HCT116 (cell line): ENCODE results near the gene OSCP1. TPM values are rescaled to one million over a fixed set of nuclear protein-coding genes. Genes with fewer than 3 reads are reported as not detected.

Source experiments
- ATAC-seq: fragments of 200-7000 bp; cut with Tn5 transposase; 2 replicates; pipeline ENCODE4 v1.9.1; 2020; ENCODE audit warnings: mild to moderate bottlenecking, moderate library complexity
- BruUV-seq: library from RNA; stranded (reverse); fragments of 400-500 nt; replicated peaks from 2 replicates; lab custom pipeline; 2021; lab: Mats Ljungman, UMichigan
- CTCF ChIA-PET: fragments of 300-600 bp; sonication (Branson Sonifier 250); formaldehyde crosslinking; loops from one replicate; lab custom pipeline; 2021; ENCODE audit warnings: antibody characterized with exemption; lab: Charles Lee
- POLR2A ChIA-PET: fragments of 300-600, 350-600 bp; sonication (Branson Sonifier 250); formaldehyde crosslinking; loops from one replicate; lab custom pipeline; 2021; ENCODE audit warnings: antibody characterized with exemption; lab: Charles Lee
- RAD21 ChIA-PET, 2 experiments: fragments of 300-600 bp; sonication (Branson Sonifier 250); formaldehyde crosslinking; loops; one replicate each; lab custom pipeline; 2023; ENCODE audit warnings: low total read pairs in 2 of 2; ENCODE audit not compliant: uncharacterized antibody in 2 of 2, unreplicated experiment in 2 of 2, low non-redundant PET in 1 of 2; lab: Charles Lee
- DNase-seq: peaks from one replicate; pipeline ENCODE4 v3.0.0-alpha.2; 2010; ENCODE audit warnings: low read depth, low spot score
- H2AFZ ChIP-seq: fragments of 200-600 bp; shearing (Covaris generic), sonication (generic); 2 replicates; pipeline ENCODE4 v1.6.1; 2017; ENCODE audit warnings: low read depth, mixed run types, mixed read lengths, antibody characterized with exemption, low read length; ENCODE audit not compliant: poor library complexity, severe bottlenecking
- H3K27ac ChIP-seq: 2 replicates; pipeline ENCODE4 v1.5.1; 2012; ENCODE audit warnings: low read depth, low read length
- H3K27me3 ChIP-seq: fragments of 200-600 bp; sonication (generic); 2 replicates; pipeline ENCODE4 v1.6.1; 2016; ENCODE audit warnings: mixed run types, low read length, mixed read lengths; ENCODE audit not compliant: insufficient read depth
- H3K36me3 ChIP-seq, 2 experiments: fragments of 200-500 bp in 1 of 2; fragments of 200-600 bp in 1 of 2; sonication (Bioruptor generic) in 1 of 2; sonication (generic) in 1 of 2; 2 replicates each; pipeline versions ENCODE4 v1.5.1 to v1.6.1; 2014 to 2016; ENCODE audit warnings: low read length in 2 of 2, inconsistent platforms in 1 of 2, mixed read lengths in 1 of 2, mixed run types in 1 of 2; ENCODE audit not compliant: insufficient read depth in 2 of 2, control insufficient read depth in 1 of 2
- H3K4me1 ChIP-seq, 2 experiments: fragments of 200-600 bp in 1 of 2; sonication (generic) in 1 of 2; 2 replicates each; pipeline versions ENCODE4 v1.5.1 to v1.6.1; 2012 to 2017; ENCODE audit warnings: low read length in 2 of 2, inconsistent platforms in 1 of 2, mild to moderate bottlenecking in 1 of 2, mixed read lengths in 1 of 2, mixed run types in 1 of 2, moderate library complexity in 1 of 2; ENCODE audit not compliant: insufficient read depth in 2 of 2, control insufficient read depth in 1 of 2
- H3K4me2 ChIP-seq: fragments of 200-600 bp; sonication (generic); 2 replicates; pipeline ENCODE4 v1.6.1; 2017; ENCODE audit warnings: mixed run types, low read length, mixed read lengths
- H3K4me3 ChIP-seq, 2 experiments: fragments of 200-600 bp in 1 of 2; sonication (generic) in 1 of 2; replicated peaks in 1 of 2; 2 replicates each; pipeline ENCODE4 v1.5.1; 2011 to 2016; ENCODE audit warnings: low read length in 2 of 2, control low read depth in 1 of 2, low read depth in 1 of 2, mild to moderate bottlenecking in 1 of 2, mixed read lengths in 1 of 2, mixed run types in 1 of 2
- H3K79me2 ChIP-seq: fragments of 200-600 bp; sonication (generic); 2 replicates; pipeline ENCODE4 v1.6.1; 2017; ENCODE audit warnings: mild to moderate bottlenecking, mixed run types, low read length, moderate library complexity, mixed read lengths; ENCODE audit not compliant: insufficient read depth
- H3K9ac ChIP-seq: fragments of 200-600 bp; sonication (generic); 2 replicates; pipeline ENCODE4 v1.6.1; 2016; ENCODE audit warnings: low read length, mixed read lengths
- H3K9me2 ChIP-seq: fragments of 200-600 bp; sonication (generic), shearing (Covaris generic); 2 replicates; pipeline ENCODE4 v1.6.1; 2017; ENCODE audit warnings: mixed run types, mild to moderate bottlenecking, moderate library complexity; ENCODE audit not compliant: insufficient read depth
- H3K9me3 ChIP-seq, 2 experiments: fragments of 200-500 bp in 1 of 2; fragments of 200-600 bp in 1 of 2; sonication (Bioruptor generic) in 1 of 2; sonication (generic) in 1 of 2; 2 replicates each; pipeline ENCODE4 v1.6.1; 2014 to 2017; ENCODE audit warnings: low read length in 2 of 2, mixed read lengths in 2 of 2, inconsistent platforms in 1 of 2, low read depth in 1 of 2, mild to moderate bottlenecking in 1 of 2, mixed run types in 1 of 2, moderate library complexity in 1 of 2; ENCODE audit not compliant: control insufficient read depth in 1 of 2, insufficient read depth in 1 of 2
- H4K20me1 ChIP-seq: fragments of 200-600 bp; sonication (generic), shearing (Covaris generic); 2 replicates; pipeline ENCODE4 v1.6.1; 2017; ENCODE audit warnings: mixed run types, mild to moderate bottlenecking, moderate library complexity; ENCODE audit not compliant: insufficient read depth
- CBX3 ChIP-seq: IDR thresholded peaks from 2 replicates; pipeline ENCODE4 v1.6.1; 2012; ENCODE audit warnings: low read depth
- CEBPB ChIP-seq: IDR thresholded peaks from 2 replicates; pipeline ENCODE4 v1.6.1; 2012; ENCODE audit warnings: low read depth
- CTCF ChIP-seq, 3 experiments: fragments of 200-600 bp in 1 of 3; sonication (generic) in 1 of 3; IDR thresholded peaks in 2 of 3; conservative IDR thresholded peaks in 1 of 3; 2 replicates each; pipeline ENCODE4 v1.5.1; 2012 to 2017; ENCODE audit warnings: low read depth in 2 of 3, low read length in 2 of 3, antibody characterized with exemption in 1 of 3, borderline replicate concordance in 1 of 3, control low read depth in 1 of 3, mild to moderate bottlenecking in 1 of 3, mixed read lengths in 1 of 3, mixed run types in 1 of 3, moderate library complexity in 1 of 3; ENCODE audit not compliant: insufficient read depth in 1 of 3
- ELF1 ChIP-seq: IDR thresholded peaks from 2 replicates; pipeline ENCODE4 v1.6.1; 2012; ENCODE audit warnings: low read depth, borderline replicate concordance
- EZH2 ChIP-seq: fragments of 200-600 bp; sonication (generic); IDR thresholded peaks from 2 replicates; pipeline ENCODE4 v1.6.1; 2017; ENCODE audit warnings: antibody characterized with exemption, mixed run types
- EZH2phosphoT487 ChIP-seq: fragments of 200-600 bp; IDR thresholded peaks from 2 replicates; pipeline ENCODE4 v1.6.1; 2018; ENCODE audit warnings: antibody characterized with exemption, borderline replicate concordance
- JUND ChIP-seq: IDR thresholded peaks from 2 replicates; pipeline ENCODE4 v1.6.1; 2012
- POLR2A ChIP-seq: IDR thresholded peaks from 2 replicates; pipeline ENCODE4 v1.7.0; 2011; ENCODE audit warnings: borderline replicate concordance; ENCODE audit not compliant: insufficient read depth, insufficient read length; ENCODE audit errors: extremely low read depth
- POLR2AphosphoS5 ChIP-seq: IDR thresholded peaks from 2 replicates; pipeline ENCODE4 v1.6.1; 2011; ENCODE audit warnings: mild to moderate bottlenecking, low read depth, low read length, moderate library complexity
- RAD21 ChIP-seq: IDR thresholded peaks from 2 replicates; pipeline ENCODE4 v1.6.1; 2012; ENCODE audit warnings: low read depth, mild to moderate bottlenecking
- REST ChIP-seq: IDR thresholded peaks from 2 replicates; pipeline ENCODE4 v1.6.1; 2012; ENCODE audit warnings: low read depth
- SP1 ChIP-seq: IDR thresholded peaks from 2 replicates; pipeline ENCODE4 v1.6.1; 2012; ENCODE audit warnings: low read depth
- SRF ChIP-seq: IDR thresholded peaks from 2 replicates; pipeline ENCODE4 v1.6.1; 2012; ENCODE audit warnings: low read depth
- TCF7L2 ChIP-seq: IDR thresholded peaks from 2 replicates; pipeline ENCODE4 v1.7.0; 2011; ENCODE audit warnings: borderline replicate concordance, inconsistent platforms; ENCODE audit not compliant: insufficient read depth, insufficient read length; ENCODE audit errors: extremely low read depth
- ZFX ChIP-seq: fragments of 450-650 bp; IDR thresholded peaks from 2 replicates; pipeline ENCODE4 v1.6.1; 2017
- intact Hi-C: fragments of 100-400 bp; cut with micrococcal nuclease; formaldehyde crosslinking; loops from 2 replicates; pipeline ENCODE4 v1.10.0; 2022
- total RNA-seq: library from RNA; stranded (reverse); gene quantifications from one replicate; pipeline ENCODE4 v1.2.1, GENCODE V29; 2021; ENCODE audit not compliant: unreplicated experiment
- TF ChIP-seq, protein P1 (sequence below): IDR thresholded peaks from 2 replicates; pipeline ENCODE4 v1.6.1; 2012

The OSCP1 gene
- total RNA-seq, 1 experiment from 2014 or later: 4.1 TPM

DNA sequence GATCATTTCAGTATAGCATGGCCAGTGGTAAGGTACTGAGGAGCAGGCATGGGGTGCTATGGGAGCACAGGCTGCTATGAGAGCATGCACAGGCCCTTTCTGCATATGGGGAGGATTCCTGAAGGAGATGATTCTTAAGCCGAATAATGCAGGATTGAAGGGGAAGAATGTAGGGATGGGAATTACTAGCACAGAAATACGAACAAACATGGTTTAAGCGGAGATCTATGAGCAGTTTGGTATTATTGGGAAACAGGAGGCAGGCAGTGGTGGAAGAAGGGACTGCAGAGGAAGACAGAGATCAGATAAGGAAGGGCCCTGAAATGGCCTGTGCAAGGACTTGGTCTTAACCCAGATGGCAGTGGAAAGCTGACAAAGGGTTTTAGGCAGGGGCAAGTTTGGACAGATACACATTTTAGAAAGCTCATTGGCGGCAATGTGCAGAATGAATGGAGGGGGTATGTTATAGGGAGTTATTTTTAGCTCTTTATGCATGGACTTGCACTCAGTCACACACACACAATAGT lies 1.7 kb downstream of the OSCP1 start:
- CTCF ChIA-PET: no interaction called here
- peaks cover 3 to 20% of the 10 kb centered on the region in 2 experiments; a peak in 2 of 4 replicates for H3K4me1 ChIP-seq
- ATAC-seq: no peak
- TF ChIP-seq CTCF (IDR thresholded peaks at IDR 0.05 in 2 of 3, conservative IDR thresholded peaks at IDR 0.05 in 1 of 3; ENCODE audit: borderline replicate concordance in 1 of 3, insufficient read depth in 1 of 3, low read depth in 2 of 3, low read length in 2 of 3) (0 out of 6 replicates have a peak, but pooled peaks of 1 of the 3 experiments have one; percentile 10), POLR2AphosphoS5 (no peak)
- H3K9me2 ChIP-seq: no peaks in the 10 kb centered on the region
- H4K20me1 ChIP-seq: no peaks in the 10 kb centered on the region
- BruUV-seq: TSS peak; percentile 26
- no peak overlapping the region for H3K4me2 ChIP-seq
- H3K9me3 ChIP-seq: no peaks in the 10 kb centered on the region
- H3K79me2 ChIP-seq: no peaks in the 10 kb centered on the region
- no peak overlapping the region for H2AFZ ChIP-seq
- RAD21 ChIA-PET: no interaction called here
- H3K9ac ChIP-seq: no peak overlapping the region
- no peak overlapping the region for H3K27ac ChIP-seq
- H3K27me3 ChIP-seq: no peaks in the 10 kb centered on the region
- no peak overlapping the region for H3K4me3 ChIP-seq
- POLR2A ChIA-PET: interaction anchor here (1.0 to 2.3 kb wide), 3 partner anchors 12 to 62 kb away, joined by 3 to 20 read pairs (median 3); partner anchors contain the start of gene MRPS15
- intact Hi-C loops: no loop called here
- DNase-seq: no peak
- no peaks in the 10 kb centered on the region for H3K36me3 ChIP-seq

DNA sequence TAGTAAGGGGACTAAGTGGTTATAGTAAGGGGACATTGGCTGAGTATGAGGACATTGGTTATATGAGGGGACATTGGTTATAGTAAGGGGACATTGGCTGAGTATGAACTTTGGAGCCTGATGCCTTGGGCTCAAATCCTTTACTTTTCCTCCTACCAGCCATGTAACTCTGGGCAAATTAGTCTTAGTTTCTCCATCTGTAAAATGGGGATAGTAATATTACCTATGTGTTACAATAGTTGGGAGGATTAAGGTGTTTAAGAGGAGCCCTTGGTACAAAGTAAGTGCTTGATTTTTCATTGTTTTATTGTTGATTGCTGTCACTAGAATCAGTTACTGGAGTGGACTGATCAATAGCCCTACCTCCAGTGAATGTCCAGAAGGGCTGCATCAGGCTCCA lies 2.8 kb downstream of the OSCP1 start:
- DNase-seq: no peak
- H3K27me3 ChIP-seq: no peaks in the 10 kb centered on the region
- no peaks in the 10 kb centered on the region for H3K36me3 ChIP-seq
- CTCF ChIA-PET: no interaction called here
- H3K4me1 ChIP-seq: peaks cover 3 to 20% of the 10 kb centered on the region in 2 experiments; a peak in 2 of 4 replicates
- intact Hi-C loops: no loop called here
- no TSS peak for BruUV-seq
- no peak for ATAC-seq
- no peaks in the 10 kb centered on the region for H3K9me2 ChIP-seq
- H3K4me3 ChIP-seq: no peak overlapping the region
- H3K9ac ChIP-seq: no peak overlapping the region
- no peak overlapping the region for H3K4me2 ChIP-seq
- no peak overlapping the region for H3K27ac ChIP-seq
- POLR2A ChIA-PET: no interaction called here
- H4K20me1 ChIP-seq: no peaks in the 10 kb centered on the region
- H3K9me3 ChIP-seq: no peaks in the 10 kb centered on the region
- RAD21 ChIA-PET: no interaction called here
- H3K79me2 ChIP-seq: no peaks in the 10 kb centered on the region
- H2AFZ ChIP-seq: no peak overlapping the region
- TF ChIP-seq POLR2AphosphoS5 (no peak), EZH2phosphoT487 (no peak), CBX3 (no peak), ELF1 (no peak), SRF (no peak), EZH2 (no peak), REST (no peak), ZFX (no peak), CEBPB (no peak), JUND (no peak), SP1 (no peak), TCF7L2 (no peak), RAD21 (no peak), POLR2A (no peak)
- TF ChIP-seq, protein P1, sequence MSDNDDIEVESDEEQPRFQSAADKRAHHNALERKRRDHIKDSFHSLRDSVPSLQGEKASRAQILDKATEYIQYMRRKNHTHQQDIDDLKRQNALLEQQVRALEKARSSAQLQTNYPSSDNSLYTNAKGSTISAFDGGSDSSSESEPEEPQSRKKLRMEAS: no peak
